Skeletal muscle satellite cell (primary cell): ENCODE data around the gene MBOAT2.

Experiments
- H3K27me3 ChIP-seq: 2 replicates; pipeline ENCODE4 v1.7.0; 2013; ENCODE audit warnings: low read length; ENCODE audit not compliant: control insufficient read depth, insufficient read depth
- H3K36me3 ChIP-seq: 2 replicates; pipeline ENCODE4 v1.7.0; 2013; ENCODE audit warnings: mild to moderate bottlenecking, control low read depth, low read length; ENCODE audit not compliant: insufficient read depth
- H3K4me1 ChIP-seq: 2 replicates; pipeline ENCODE4 v1.7.0; 2013; ENCODE audit warnings: low read length; ENCODE audit not compliant: control insufficient read depth, insufficient read depth
- H3K4me2 ChIP-seq: 2 replicates; pipeline ENCODE4 v1.7.0; 2013; ENCODE audit warnings: mild to moderate bottlenecking, low read length
- H3K4me3 ChIP-seq: 2 replicates; pipeline ENCODE4 v1.7.0; 2013; ENCODE audit warnings: low read length
- H3K9ac ChIP-seq: 2 replicates; pipeline ENCODE4 v1.7.0; 2013; ENCODE audit warnings: mild to moderate bottlenecking, low read depth, low read length, moderate library complexity
- H3K9me3 ChIP-seq: replicated peaks from 2 replicates; pipeline ENCODE4 v1.7.0; 2013; ENCODE audit warnings: mild to moderate bottlenecking, control low read depth, low read length

MBOAT2 gene

GRCh38 chr2:8803658-8804379, 199.7 kb downstream of the MBOAT2 start:
- Histone ChIP-seq H3K36me3 (peaks cover 55% of the 10 kb centered on the region), H3K4me1 (peaks cover 12% of the 10 kb centered on the region), H3K4me3 (no peak overlapping the region), H3K27me3 (no peaks in the 10 kb centered on the region), H3K9ac (no peak overlapping the region), H3K4me2 (no peak overlapping the region), H3K9me3 (no peaks in the 10 kb centered on the region)

GRCh38 chr2:8802741-8803140, 200.7 kb downstream of the MBOAT2 start:
- H3K9me3 ChIP-seq = no peaks in the 10 kb centered on the region
- no peak overlapping the region for H3K4me2 ChIP-seq
- H3K4me3 ChIP-seq = no peak overlapping the region
- no peak overlapping the region for H3K9ac ChIP-seq
- H3K4me1 ChIP-seq = peaks cover 12% of the 10 kb centered on the region
- no peaks in the 10 kb centered on the region for H3K27me3 ChIP-seq
- peaks cover 58% of the 10 kb centered on the region for H3K36me3 ChIP-seq
